ENCODE data around the gene SMAD4.

Gene SMAD4

DNA sequence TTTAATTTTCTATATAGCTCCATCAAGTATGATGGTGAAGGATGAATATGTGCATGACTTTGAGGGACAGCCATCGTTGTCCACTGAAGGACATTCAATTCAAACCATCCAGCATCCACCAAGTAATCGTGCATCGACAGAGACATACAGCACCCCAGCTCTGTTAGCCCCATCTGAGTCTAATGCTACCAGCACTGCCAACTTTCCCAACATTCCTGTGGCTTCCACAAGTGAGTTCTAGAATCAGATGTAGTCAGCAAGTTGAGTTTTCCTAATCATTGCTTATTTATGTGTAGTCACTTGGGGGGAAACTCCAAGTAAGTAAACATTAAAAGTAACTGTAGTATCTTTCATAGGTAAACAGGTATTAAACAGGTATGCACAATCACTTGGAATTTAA is 24.8 kb downstream of the SMAD4 start:
- no peak for TF ChIP-seq JUND (IDR thresholded peaks at IDR 0.05; ENCODE audit: low read depth)
- in situ Hi-C loops (cut with HindIII; ENCODE audit: low pct_unique_long_range_greater_than_20kb, low sequenced_read_pairs), result no loop called here
- no peak for DNase-seq (ENCODE audit: low read depth in 1 of 2, low spot score in 1 of 2)

DNA sequence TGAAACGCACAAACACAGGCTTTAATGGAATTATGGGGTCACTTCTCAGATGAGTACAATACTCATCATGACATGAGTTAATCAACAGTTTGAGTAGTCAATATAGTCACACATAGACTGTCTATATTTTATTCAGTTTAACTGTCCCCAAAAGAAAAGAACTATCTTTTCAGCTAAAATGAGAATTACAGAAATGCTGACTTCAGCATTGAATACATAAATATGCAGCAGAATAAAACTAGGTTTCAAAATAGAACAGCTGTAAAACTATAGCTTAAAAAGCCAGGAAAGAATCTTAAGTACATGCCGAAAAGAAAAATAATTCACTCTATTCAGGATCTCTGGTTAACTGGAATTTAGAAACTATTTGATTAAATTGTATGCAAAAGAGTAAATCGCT is 30.0 kb downstream of the SMAD4 start:
- no peak for DNase-seq (ENCODE audit: low read depth in 1 of 2, low spot score in 1 of 2)
- in situ Hi-C loops (cut with HindIII; ENCODE audit: low pct_unique_long_range_greater_than_20kb, low sequenced_read_pairs), result no loop called here
- no peak for TF ChIP-seq JUND (IDR thresholded peaks at IDR 0.05; ENCODE audit: low read depth)

DNA sequence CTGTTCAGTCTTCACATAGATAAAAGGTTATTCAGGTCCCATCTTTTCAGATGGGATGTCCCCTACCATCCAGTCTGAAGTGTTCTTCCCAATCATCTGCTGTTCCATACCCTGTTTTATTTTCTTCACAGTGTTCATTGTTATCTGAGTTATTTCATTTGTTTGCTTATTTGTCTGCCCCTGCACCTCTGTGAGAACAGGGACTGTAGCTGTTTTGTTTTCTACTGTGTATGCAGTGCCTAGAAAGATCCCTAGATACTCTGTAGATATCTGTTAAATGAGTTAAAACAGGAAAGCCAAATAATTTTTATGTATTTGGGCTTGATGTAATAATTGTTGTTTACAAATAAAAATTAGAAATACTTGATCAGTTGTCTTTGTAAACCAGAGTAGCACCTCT is 34.2 kb downstream of the SMAD4 start:
- no peak for TF ChIP-seq JUND (IDR thresholded peaks at IDR 0.05; ENCODE audit: low read depth)
- in situ Hi-C loops (cut with HindIII; ENCODE audit: low pct_unique_long_range_greater_than_20kb, low sequenced_read_pairs), result no loop called here
- no peak for DNase-seq (ENCODE audit: low read depth in 1 of 2, low spot score in 1 of 2)

DNA sequence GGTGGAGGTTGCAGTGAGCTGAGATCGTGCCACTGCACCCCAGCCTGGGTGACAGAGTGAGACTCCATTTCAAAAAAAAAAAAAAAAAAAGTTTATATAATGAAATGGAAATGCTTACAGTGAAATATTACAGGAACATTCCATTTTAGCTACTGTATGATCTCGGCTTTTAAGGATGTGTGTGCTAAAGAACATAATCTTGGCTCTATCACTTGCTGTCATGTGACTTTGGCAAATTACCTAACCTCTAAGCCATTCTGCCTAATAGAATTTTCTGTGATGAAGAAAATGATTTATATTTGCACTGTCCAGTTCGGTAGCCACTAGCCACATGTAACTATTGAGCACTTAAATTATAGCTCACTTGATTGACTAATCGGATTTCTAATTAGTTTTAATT is 36.3 kb downstream of the SMAD4 start:
- no peak for TF ChIP-seq JUND (IDR thresholded peaks at IDR 0.05; ENCODE audit: low read depth)
- in situ Hi-C loops (cut with HindIII; ENCODE audit: low pct_unique_long_range_greater_than_20kb, low sequenced_read_pairs), result no loop called here
- DNase-seq (ENCODE audit: low read depth in 1 of 2, low spot score in 1 of 2), result no peak

DNA sequence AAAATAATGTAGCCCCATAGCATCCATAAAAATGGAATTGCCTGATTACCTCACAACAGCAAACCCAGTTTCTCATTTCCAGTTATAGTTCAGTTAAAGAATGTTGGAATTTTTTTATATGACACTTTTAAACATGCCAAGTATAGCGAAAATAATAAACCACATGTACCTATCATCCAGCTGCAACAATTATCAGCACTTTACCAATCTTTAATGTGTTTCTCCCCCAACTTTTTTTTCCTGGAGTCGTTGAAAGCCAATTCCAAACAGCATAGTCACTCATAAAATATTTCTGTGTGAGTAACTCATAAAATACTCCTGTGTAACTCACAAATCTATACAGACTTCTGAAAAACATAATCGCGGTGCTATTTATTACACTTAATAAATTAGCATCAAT is 38.1 kb downstream of the SMAD4 start:
- no peak for TF ChIP-seq JUND (IDR thresholded peaks at IDR 0.05; ENCODE audit: low read depth)
- in situ Hi-C loops (cut with HindIII; ENCODE audit: low pct_unique_long_range_greater_than_20kb, low sequenced_read_pairs), result no loop called here
- DNase-seq (ENCODE audit: low read depth in 1 of 2, low spot score in 1 of 2), result no peak

DNA sequence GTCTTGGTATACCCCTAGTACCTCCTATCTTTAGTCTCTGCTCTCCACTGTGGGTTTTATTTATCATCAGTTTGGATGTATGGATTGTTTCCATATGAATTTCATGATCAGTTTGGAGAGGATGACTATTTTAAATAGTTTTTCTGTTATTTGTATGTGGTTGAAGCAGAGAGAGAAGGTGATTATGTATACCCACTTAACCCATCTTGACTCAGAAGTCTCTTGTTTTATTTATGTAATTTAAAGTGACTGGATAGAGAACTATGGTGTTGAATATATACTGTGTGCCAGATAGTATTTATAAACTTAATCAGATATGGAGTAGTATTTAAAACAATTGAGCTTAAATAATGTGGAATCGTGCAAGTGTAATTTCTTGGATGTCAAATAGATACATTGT is 39.9 kb downstream of the SMAD4 start:
- no peak for TF ChIP-seq JUND (IDR thresholded peaks at IDR 0.05; ENCODE audit: low read depth)
- DNase-seq (ENCODE audit: low read depth in 1 of 2, low spot score in 1 of 2), result no peak
- in situ Hi-C loops (cut with HindIII; ENCODE audit: low pct_unique_long_range_greater_than_20kb, low sequenced_read_pairs), result no loop called here

DNA sequence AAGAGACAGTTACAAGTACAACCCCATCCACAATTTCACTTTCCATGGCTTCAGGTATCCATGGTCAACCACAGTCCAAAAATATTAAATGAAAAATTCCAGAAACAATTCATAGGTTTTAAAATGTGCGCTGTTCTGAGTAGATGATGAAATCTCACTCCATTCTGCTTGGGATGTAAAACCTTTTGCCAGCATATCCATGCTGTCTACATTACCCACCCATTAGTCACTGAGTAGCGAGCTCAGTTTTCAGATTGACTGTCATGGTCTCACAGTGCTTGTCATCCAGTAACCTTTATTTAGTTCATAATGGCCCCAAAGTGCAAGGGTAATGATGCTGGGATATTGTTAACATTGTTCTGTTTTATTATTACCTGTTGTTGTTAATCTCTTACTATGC is 40.5 kb downstream of the SMAD4 start:
- no peak for TF ChIP-seq JUND (IDR thresholded peaks at IDR 0.05; ENCODE audit: low read depth)
- DNase-seq (ENCODE audit: low read depth in 1 of 2, low spot score in 1 of 2), result no peak
- in situ Hi-C loops (cut with HindIII; ENCODE audit: low pct_unique_long_range_greater_than_20kb, low sequenced_read_pairs), result no loop called here

DNA sequence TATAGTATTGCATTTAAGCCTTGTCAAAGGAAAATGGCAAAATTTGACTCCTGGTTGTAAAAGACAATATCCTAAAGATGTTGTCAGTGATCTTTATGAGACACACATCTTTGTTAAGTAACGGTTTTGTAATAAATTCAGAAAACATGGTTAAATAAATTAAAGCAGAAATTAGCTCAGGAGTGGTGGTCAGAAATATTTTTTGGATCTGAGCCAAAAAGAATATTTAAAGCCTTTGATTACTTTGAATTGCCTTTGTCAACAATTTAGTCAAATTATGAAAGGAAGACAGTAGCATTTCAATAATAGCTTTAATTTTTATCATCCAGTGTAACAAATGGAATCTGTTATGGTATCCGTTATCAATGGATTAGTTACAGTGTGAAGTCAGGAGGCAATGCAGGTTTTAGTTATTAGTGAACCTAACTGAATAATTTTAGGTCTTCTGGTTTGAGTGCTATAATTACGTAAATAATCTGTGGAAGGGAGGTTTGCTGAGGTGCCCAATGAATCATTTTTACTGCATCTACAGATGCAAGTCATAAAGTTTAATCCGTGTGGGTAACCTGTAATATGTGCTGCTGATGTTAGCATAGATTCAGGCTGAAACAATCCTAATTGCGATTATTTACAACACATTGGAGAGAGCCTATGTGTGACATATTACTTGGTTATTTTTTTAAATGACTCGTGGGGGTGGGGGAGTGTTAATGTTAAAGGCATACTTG is 42.7 kb downstream of the SMAD4 start:
- in situ Hi-C loops (cut with HindIII; ENCODE audit: low pct_unique_long_range_greater_than_20kb, low sequenced_read_pairs), result no loop called here
- no peak for DNase-seq (ENCODE audit: low read depth in 1 of 2, low spot score in 1 of 2)
- TF ChIP-seq JUND (IDR thresholded peaks at IDR 0.05; ENCODE audit: low read depth), result no peak

DNA sequence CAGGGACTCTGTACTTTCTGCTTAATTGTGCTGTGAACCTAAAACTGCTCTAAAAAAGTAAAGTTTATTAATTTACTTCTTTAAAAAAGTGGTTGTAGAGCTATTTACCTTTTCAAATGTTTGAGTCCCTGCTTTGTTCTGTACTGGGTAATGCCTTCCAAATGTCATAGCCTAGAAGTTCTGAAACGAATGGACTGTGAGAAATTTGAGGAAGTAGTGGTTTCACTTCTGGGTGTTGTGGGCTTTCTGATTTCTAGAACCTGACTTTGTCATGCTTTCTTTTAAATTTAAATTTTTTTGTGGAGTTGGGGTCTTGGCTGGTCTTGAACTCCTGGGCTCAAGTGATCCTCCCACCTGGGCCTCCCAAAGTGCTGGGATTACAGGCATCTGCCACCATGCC is 44.6 kb downstream of the SMAD4 start:
- in situ Hi-C loops (cut with HindIII; ENCODE audit: low pct_unique_long_range_greater_than_20kb, low sequenced_read_pairs), result no loop called here
- TF ChIP-seq JUND (IDR thresholded peaks at IDR 0.05; ENCODE audit: low read depth), result no peak
- no peak for DNase-seq (ENCODE audit: low read depth in 1 of 2, low spot score in 1 of 2)

DNA sequence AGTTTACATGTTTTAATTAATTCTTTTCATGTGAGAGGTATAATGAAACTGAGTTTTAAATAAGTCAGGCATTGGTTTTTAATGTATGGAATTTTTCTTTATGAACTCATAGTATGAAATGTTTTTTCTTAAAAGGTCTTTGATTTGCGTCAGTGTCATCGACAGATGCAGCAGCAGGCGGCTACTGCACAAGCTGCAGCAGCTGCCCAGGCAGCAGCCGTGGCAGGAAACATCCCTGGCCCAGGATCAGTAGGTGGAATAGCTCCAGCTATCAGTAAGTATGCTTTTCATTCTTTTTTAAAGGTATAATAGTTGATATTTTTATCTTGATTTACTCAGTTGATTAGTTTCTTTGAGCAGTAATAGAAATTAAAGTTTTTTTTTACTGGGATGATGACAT is 46.5 kb downstream of the SMAD4 start:
- DNase-seq (ENCODE audit: low read depth in 1 of 2, low spot score in 1 of 2), result no peak
- in situ Hi-C loops (cut with HindIII; ENCODE audit: low pct_unique_long_range_greater_than_20kb, low sequenced_read_pairs), result no loop called here
- TF ChIP-seq JUND (IDR thresholded peaks at IDR 0.05; ENCODE audit: low read depth), result no peak

DNA sequence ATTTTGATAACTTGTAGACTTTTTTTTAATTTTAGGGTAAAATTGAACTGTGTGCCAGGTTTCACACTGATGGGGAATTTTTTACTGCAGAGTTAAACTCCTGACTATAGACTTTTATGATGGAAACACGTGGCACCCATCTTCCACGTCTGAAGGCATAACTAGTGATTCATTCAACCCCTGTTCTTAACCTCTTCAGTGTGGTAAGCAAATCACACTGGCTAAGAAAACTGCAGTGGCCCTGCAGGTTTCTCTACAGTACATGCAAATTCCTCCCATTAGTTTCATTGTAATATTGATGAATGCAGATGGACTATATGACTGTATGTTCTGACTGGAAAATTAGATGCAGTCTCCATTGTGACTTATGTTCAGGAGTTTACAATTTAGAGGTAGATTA is 47.2 kb downstream of the SMAD4 start:
- DNase-seq (ENCODE audit: low read depth in 1 of 2, low spot score in 1 of 2), result no peak
- TF ChIP-seq JUND (IDR thresholded peaks at IDR 0.05; ENCODE audit: low read depth), result no peak
- in situ Hi-C loops (cut with HindIII; ENCODE audit: low pct_unique_long_range_greater_than_20kb, low sequenced_read_pairs), result no loop called here

DNA sequence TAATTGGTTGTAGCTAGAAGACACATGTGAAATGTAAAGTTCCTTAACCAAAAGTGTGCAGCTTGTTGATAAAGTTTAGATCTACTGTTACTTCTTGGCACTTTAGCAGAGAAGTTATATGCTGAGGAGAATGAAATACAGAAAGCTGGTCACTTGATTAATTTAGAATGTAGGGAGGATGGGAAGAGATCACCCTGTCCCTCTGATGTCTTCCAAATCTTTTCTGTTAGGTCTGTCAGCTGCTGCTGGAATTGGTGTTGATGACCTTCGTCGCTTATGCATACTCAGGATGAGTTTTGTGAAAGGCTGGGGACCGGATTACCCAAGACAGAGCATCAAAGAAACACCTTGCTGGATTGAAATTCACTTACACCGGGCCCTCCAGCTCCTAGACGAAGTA is 48.0 kb downstream of the SMAD4 start:
- no peak for DNase-seq (ENCODE audit: low read depth in 1 of 2, low spot score in 1 of 2)
- TF ChIP-seq JUND (IDR thresholded peaks at IDR 0.05; ENCODE audit: low read depth), result no peak
- in situ Hi-C loops (cut with HindIII; ENCODE audit: low pct_unique_long_range_greater_than_20kb, low sequenced_read_pairs), result no loop called here

DNA sequence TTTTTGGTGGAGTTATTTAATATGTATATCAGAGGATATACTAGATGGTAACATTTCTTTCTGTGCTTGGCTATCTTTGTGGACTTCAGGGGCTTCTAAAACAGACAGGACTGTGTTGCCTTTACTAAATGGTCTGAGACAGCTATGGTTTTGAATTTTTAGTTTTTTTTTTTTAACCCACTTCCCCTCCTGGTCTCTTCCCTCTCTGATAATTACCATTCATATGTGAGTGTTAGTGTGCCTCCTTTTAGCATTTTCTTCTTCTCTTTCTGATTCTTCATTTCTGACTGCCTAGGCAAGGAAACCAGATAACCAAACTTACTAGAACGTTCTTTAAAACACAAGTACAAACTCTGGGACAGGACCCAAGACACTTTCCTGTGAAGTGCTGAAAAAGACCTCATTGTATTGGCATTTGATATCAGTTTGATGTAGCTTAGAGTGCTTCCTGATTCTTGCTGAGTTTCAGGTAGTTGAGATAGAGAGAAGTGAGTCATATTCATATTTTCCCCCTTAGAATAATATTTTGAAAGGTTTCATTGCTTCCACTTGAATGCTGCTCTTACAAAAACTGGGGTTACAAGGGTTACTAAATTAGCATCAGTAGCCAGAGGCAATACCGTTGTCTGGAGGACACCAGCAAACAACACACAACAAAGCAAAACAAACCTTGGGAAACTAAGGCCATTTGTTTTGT is 52.7 kb downstream of the SMAD4 start:
- TF ChIP-seq JUND (IDR thresholded peaks at IDR 0.05; ENCODE audit: low read depth), result no peak
- in situ Hi-C loops (cut with HindIII; ENCODE audit: low pct_unique_long_range_greater_than_20kb, low sequenced_read_pairs), result no loop called here

DNA sequence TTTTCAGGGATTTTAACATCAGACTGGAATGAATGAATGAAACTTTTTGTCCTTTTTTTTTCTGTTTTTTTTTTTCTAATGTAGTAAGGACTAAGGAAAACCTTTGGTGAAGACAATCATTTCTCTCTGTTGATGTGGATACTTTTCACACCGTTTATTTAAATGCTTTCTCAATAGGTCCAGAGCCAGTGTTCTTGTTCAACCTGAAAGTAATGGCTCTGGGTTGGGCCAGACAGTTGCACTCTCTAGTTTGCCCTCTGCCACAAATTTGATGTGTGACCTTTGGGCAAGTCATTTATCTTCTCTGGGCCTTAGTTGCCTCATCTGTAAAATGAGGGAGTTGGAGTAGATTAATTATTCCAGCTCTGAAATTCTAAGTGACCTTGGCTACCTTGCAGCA is 53.4 kb downstream of the SMAD4 start:
- DNase-seq (ENCODE audit: low read depth in 1 of 2, low spot score in 1 of 2), result no peak
- no peak for TF ChIP-seq JUND (IDR thresholded peaks at IDR 0.05; ENCODE audit: low read depth)
- in situ Hi-C loops (cut with HindIII; ENCODE audit: low pct_unique_long_range_greater_than_20kb, low sequenced_read_pairs), result no loop called here

More for the DNA sequence above, 52.7 kb downstream of the SMAD4 start:
- no peak for DNase-seq (ENCODE audit: low read depth in 1 of 2, low spot score in 1 of 2)

Data from T47D (cell line).